ENCODE results near the gene MKX.

DNA sequence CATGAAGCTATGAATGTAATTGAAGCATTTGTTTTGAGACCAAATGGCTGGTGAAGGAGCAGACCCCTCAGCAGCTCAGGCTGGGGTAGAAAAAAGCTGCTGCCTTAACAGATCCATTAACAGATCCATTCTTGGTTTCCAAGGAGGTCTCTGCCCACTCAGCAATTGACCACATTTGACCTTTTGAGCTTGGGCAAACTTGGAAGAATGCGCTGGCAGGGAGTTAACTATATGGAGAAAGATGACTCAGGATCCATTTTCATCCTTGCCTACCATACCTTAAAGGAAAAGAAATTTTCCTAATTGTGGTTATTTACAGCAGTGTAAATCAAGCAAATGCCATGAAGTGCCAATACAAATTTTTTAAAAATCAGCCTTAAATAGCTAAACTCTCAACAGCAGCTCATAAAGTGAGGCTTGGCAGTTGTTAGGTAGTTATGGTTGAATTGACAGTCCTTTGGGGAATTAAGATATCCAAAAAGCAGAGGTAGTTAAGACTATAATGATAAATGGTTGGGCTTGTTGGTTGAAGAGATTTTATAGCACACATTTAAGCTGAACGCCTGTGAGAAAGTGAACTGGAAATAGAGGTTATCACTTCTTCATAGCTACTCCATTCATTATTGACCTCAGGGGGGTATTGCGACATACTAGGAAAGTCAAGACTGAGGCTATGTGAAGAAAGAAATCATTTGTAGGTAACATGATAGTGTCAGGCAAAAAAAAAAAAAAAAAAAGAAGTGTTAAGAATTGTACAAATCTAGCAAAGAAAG is 83.9 kb downstream of the MKX start:
- TF ChIP-seq, protein P1, sequence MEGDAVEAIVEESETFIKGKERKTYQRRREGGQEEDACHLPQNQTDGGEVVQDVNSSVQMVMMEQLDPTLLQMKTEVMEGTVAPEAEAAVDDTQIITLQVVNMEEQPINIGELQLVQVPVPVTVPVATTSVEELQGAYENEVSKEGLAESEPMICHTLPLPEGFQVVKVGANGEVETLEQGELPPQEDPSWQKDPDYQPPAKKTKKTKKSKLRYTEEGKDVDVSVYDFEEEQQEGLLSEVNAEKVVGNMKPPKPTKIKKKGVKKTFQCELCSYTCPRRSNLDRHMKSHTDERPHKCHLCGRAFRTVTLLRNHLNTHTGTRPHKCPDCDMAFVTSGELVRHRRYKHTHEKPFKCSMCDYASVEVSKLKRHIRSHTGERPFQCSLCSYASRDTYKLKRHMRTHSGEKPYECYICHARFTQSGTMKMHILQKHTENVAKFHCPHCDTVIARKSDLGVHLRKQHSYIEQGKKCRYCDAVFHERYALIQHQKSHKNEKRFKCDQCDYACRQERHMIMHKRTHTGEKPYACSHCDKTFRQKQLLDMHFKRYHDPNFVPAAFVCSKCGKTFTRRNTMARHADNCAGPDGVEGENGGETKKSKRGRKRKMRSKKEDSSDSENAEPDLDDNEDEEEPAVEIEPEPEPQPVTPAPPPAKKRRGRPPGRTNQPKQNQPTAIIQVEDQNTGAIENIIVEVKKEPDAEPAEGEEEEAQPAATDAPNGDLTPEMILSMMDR (IDR thresholded peaks at IDR 0.05) = no peak
- no peak for TF ChIP-seq POLR2A (IDR thresholded peaks at IDR 0.05)
